Gastroesophageal sphincter (tissue), 3 donors: Measurements from ENCODE around the gene CPNE9.

Experiments
- POLR2A ChIP-seq, 2 donors: fragments of 450-650 bp; IDR thresholded peaks; one replicate each; pipeline ENCODE4 v1.6.1; 2017; ENCODE audit warnings: antibody characterized with exemption in 2 of 2, mild to moderate bottlenecking in 2 of 2, moderate library complexity in 1 of 2
- POLR2AphosphoS5 ChIP-seq: sonication (generic); formaldehyde crosslinking; IDR thresholded peaks from one replicate; pipeline ENCODE4 v1.6.1; 2017; ENCODE audit warnings: antibody characterized with exemption
- TF ChIP-seq, protein P1 (sequence below), 4 experiments: fragments of 200-600 bp in 2 of 4; fragments of 450-650 bp in 2 of 4; sonication (generic) in 1 of 4; IDR thresholded peaks; one replicate each; pipeline ENCODE4 v1.5.1; 2017 to 2019; ENCODE audit warnings: antibody characterized with exemption in 4 of 4, mild to moderate bottlenecking in 2 of 4, moderate library complexity in 2 of 4

DNA sequence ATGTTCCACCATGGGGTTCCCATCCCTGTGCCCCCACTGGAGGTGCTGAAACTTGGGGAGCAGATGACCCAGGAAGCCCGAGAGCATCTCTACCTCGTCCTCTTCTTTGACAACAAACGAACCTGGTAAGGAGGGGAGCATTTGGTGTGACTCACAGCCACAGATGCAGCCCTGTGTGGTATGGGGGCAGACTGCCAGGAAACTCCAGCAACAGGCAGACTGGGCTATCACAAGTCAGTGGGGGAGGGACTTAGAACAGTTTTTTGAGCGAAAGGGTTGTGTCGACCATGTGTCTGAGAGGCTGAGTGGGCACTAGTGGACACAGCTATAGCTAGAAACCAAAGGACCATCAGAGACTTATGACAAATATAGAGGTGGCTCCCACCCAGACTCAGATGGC is 42.7 kb downstream of the CPNE9 start:
- TF ChIP-seq, protein P1, sequence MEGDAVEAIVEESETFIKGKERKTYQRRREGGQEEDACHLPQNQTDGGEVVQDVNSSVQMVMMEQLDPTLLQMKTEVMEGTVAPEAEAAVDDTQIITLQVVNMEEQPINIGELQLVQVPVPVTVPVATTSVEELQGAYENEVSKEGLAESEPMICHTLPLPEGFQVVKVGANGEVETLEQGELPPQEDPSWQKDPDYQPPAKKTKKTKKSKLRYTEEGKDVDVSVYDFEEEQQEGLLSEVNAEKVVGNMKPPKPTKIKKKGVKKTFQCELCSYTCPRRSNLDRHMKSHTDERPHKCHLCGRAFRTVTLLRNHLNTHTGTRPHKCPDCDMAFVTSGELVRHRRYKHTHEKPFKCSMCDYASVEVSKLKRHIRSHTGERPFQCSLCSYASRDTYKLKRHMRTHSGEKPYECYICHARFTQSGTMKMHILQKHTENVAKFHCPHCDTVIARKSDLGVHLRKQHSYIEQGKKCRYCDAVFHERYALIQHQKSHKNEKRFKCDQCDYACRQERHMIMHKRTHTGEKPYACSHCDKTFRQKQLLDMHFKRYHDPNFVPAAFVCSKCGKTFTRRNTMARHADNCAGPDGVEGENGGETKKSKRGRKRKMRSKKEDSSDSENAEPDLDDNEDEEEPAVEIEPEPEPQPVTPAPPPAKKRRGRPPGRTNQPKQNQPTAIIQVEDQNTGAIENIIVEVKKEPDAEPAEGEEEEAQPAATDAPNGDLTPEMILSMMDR (IDR thresholded peaks at IDR 0.05), result no peak
- TF ChIP-seq POLR2AphosphoS5 (no peak), POLR2A (IDR thresholded peaks at IDR 0.05) (no peak)
